DOHH2 (cell line): ENCODE data around the gene LRRC7.

Experiments
- H3F3A ChIP-seq: fragments of 200-600 bp; sonication (generic), shearing (Covaris generic); 2 replicates; pipeline ENCODE4 v1.6.0; 2016; ENCODE audit warnings: antibody characterized with exemption, mild to moderate bottlenecking; ENCODE audit not compliant: control insufficient read depth, insufficient read depth
- H3K27ac ChIP-seq: fragments of 200-600 bp; sonication (generic); 2 replicates; pipeline ENCODE4 v1.5.1; 2014; ENCODE audit warnings: low read depth, mild to moderate bottlenecking, low read length, moderate library complexity
- H3K27me3 ChIP-seq: fragments of 200-600 bp; sonication (generic); 2 replicates; pipeline ENCODE4 v1.6.1; 2014; ENCODE audit warnings: mild to moderate bottlenecking, low read length, mixed read lengths; ENCODE audit not compliant: control insufficient read depth
- H3K36me3 ChIP-seq: fragments of 200-600 bp; sonication (generic); 2 replicates; pipeline ENCODE4 v1.6.1; 2014; ENCODE audit warnings: mild to moderate bottlenecking, low read length, moderate library complexity, mixed read lengths; ENCODE audit not compliant: control insufficient read depth
- H3K4me1 ChIP-seq: fragments of 200-600 bp; sonication (generic); 2 replicates; pipeline ENCODE4 v1.6.1; 2014; ENCODE audit warnings: mild to moderate bottlenecking, low read length, mixed read lengths; ENCODE audit not compliant: control insufficient read depth
- H3K4me2 ChIP-seq: fragments of 200-600 bp; sonication (generic); 2 replicates; pipeline ENCODE4 v1.6.0; 2014; ENCODE audit warnings: mild to moderate bottlenecking, low read length, moderate library complexity
- H3K4me3 ChIP-seq: fragments of 200-600 bp; sonication (generic); 2 replicates; pipeline ENCODE4 v1.5.1; 2014; ENCODE audit warnings: mild to moderate bottlenecking, low read length, mixed read lengths
- H3K79me2 ChIP-seq: fragments of 200-600 bp; sonication (generic); 2 replicates; pipeline ENCODE4 v1.6.1; 2014; ENCODE audit warnings: mild to moderate bottlenecking, low read length, mixed read lengths; ENCODE audit not compliant: control insufficient read depth
- H3K9me2 ChIP-seq: fragments of 200-600 bp; sonication (generic); replicated peaks from 2 replicates; pipeline ENCODE4 v1.6.1; 2014; ENCODE audit warnings: mild to moderate bottlenecking, low read length, mixed read lengths; ENCODE audit not compliant: control insufficient read depth
- H3K9me3 ChIP-seq: fragments of 200-600 bp; sonication (generic); 2 replicates; pipeline ENCODE4 v1.6.1; 2014; ENCODE audit warnings: antibody characterized with exemption, low read length, mixed read lengths; ENCODE audit not compliant: control insufficient read depth, insufficient read depth
- H4K20me1 ChIP-seq: fragments of 200-600 bp; sonication (generic); 2 replicates; pipeline ENCODE4 v1.6.0; 2014; ENCODE audit warnings: low read depth, mild to moderate bottlenecking, antibody characterized with exemption, low read length, moderate library complexity; ENCODE audit not compliant: control insufficient read depth, insufficient read depth
- CTCF ChIP-seq: fragments of 200-600 bp; sonication (generic); IDR thresholded peaks from one replicate; pipeline ENCODE4 v1.5.1; 2014; ENCODE audit warnings: antibody characterized with exemption, mild to moderate bottlenecking, low read depth, low read length; ENCODE audit not compliant: poor library complexity, severe bottlenecking
- EZH2phosphoT487 ChIP-seq: fragments of 200-600 bp; sonication (generic); IDR thresholded peaks from 2 replicates; pipeline ENCODE4 v1.6.1; 2017; ENCODE audit warnings: borderline replicate concordance, mild to moderate bottlenecking, antibody characterized with exemption, low read length, moderate library complexity, mixed read lengths

Gene LRRC7

GRCh38 chr1:69827732-69828131 is 260.0 kb downstream of the LRRC7 start:
- TF ChIP-seq CTCF (no peak), EZH2phosphoT487 (no peak)
- Histone ChIP-seq H3K9me3 (no peaks in the 10 kb centered on the region), H3F3A (no peaks in the 10 kb centered on the region), H3K79me2 (no peaks in the 10 kb centered on the region), H4K20me1 (no peaks in the 10 kb centered on the region), H3K9me2 (no peaks in the 10 kb centered on the region), H3K4me3 (no peak overlapping the region), H3K27ac (no peak overlapping the region), H3K36me3 (no peaks in the 10 kb centered on the region), H3K4me2 (no peak overlapping the region), H3K27me3 (no peaks in the 10 kb centered on the region), H3K4me1 (no peaks in the 10 kb centered on the region)

- no peaks in the 10 kb centered on the region for H3K27me3 ChIP-seq
- no peaks in the 10 kb centered on the region for H4K20me1 ChIP-seq
- H3K9me3 ChIP-seq = no peaks in the 10 kb centered on the region
- H3F3A ChIP-seq = no peaks in the 10 kb centered on the region
- TF ChIP-seq CTCF (no peak), EZH2phosphoT487 (no peak)
- H3K36me3 ChIP-seq = no peaks in the 10 kb centered on the region
- no peak overlapping the region for H3K4me3 ChIP-seq
- H3K9me2 ChIP-seq = no peaks in the 10 kb centered on the region
- no peak overlapping the region for H3K4me2 ChIP-seq
- no peak overlapping the region for H3K27ac ChIP-seq
- no peaks in the 10 kb centered on the region for H3K79me2 ChIP-seq
- no peaks in the 10 kb centered on the region for H3K4me1 ChIP-seq
Observed at GRCh38 chr1:69833536-69833935, 265.8 kb downstream of the LRRC7 start.

GRCh38 chr1:69834336-69834735 is 266.6 kb downstream of the LRRC7 start:
- H3K27me3 ChIP-seq = no peaks in the 10 kb centered on the region
- no peak overlapping the region for H3K4me3 ChIP-seq
- H3K79me2 ChIP-seq = no peaks in the 10 kb centered on the region
- no peaks in the 10 kb centered on the region for H4K20me1 ChIP-seq
- H3K36me3 ChIP-seq = no peaks in the 10 kb centered on the region
- H3K4me2 ChIP-seq = no peak overlapping the region
- no peaks in the 10 kb centered on the region for H3K4me1 ChIP-seq
- H3K9me2 ChIP-seq = no peaks in the 10 kb centered on the region
- TF ChIP-seq CTCF = no peak
- no peak for TF ChIP-seq EZH2phosphoT487
- no peak overlapping the region for H3K27ac ChIP-seq
- H3K9me3 ChIP-seq = no peaks in the 10 kb centered on the region
- H3F3A ChIP-seq = no peaks in the 10 kb centered on the region

GRCh38 chr1:69835955-69836354 is 268.2 kb downstream of the LRRC7 start:
- no peaks in the 10 kb centered on the region for H3F3A ChIP-seq
- H3K4me3 ChIP-seq = no peak overlapping the region
- no peaks in the 10 kb centered on the region for H3K4me1 ChIP-seq
- no peaks in the 10 kb centered on the region for H3K27me3 ChIP-seq
- no peaks in the 10 kb centered on the region for H3K9me3 ChIP-seq
- H4K20me1 ChIP-seq = no peaks in the 10 kb centered on the region
- H3K9me2 ChIP-seq = no peaks in the 10 kb centered on the region
- no peaks in the 10 kb centered on the region for H3K79me2 ChIP-seq
- H3K27ac ChIP-seq = no peak overlapping the region
- H3K36me3 ChIP-seq = no peaks in the 10 kb centered on the region
- H3K4me2 ChIP-seq = no peak overlapping the region
- TF ChIP-seq CTCF = no peak
- no peak for TF ChIP-seq EZH2phosphoT487
